ENCODE measurements around the gene SELENOW.
"Not testable (repeated sequence)": the region's sequence is repeated elsewhere in the genome, so short reads cannot be mapped to it uniquely, and the experiment has no call there.

The SELENOW gene

GRCh38 chr19:47797996-47798903 is 19.7 kb downstream of the SELENOW start:
- no peak for DNase-seq (ENCODE audit: extremely low read depth, insufficient read length)
- Histone ChIP-seq H3K27me3 (replicated peaks; ENCODE audit: control insufficient read depth, insufficient read depth, low read length) (no peaks in the 10 kb centered on the region), H3K4me3 (replicated peaks; ENCODE audit: low read depth, low read length) (no peak overlapping the region), H3K36me3 (ENCODE audit: control insufficient read depth, insufficient read depth, low read length) (no peaks in the 10 kb centered on the region)
- TF ChIP-seq, protein P1, sequence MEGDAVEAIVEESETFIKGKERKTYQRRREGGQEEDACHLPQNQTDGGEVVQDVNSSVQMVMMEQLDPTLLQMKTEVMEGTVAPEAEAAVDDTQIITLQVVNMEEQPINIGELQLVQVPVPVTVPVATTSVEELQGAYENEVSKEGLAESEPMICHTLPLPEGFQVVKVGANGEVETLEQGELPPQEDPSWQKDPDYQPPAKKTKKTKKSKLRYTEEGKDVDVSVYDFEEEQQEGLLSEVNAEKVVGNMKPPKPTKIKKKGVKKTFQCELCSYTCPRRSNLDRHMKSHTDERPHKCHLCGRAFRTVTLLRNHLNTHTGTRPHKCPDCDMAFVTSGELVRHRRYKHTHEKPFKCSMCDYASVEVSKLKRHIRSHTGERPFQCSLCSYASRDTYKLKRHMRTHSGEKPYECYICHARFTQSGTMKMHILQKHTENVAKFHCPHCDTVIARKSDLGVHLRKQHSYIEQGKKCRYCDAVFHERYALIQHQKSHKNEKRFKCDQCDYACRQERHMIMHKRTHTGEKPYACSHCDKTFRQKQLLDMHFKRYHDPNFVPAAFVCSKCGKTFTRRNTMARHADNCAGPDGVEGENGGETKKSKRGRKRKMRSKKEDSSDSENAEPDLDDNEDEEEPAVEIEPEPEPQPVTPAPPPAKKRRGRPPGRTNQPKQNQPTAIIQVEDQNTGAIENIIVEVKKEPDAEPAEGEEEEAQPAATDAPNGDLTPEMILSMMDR (IDR thresholded peaks at IDR 0.05; ENCODE audit: insufficient read depth, low read length, poor library complexity, severe bottlenecking): no peak

GRCh38 chr19:47798904-47799266 is 20.4 kb downstream of the SELENOW start:
- Histone ChIP-seq H3K4me3 (replicated peaks; ENCODE audit: low read depth, low read length) (no peak overlapping the region), H3K36me3 (ENCODE audit: control insufficient read depth, insufficient read depth, low read length) (no peaks in the 10 kb centered on the region), H3K27me3 (replicated peaks; ENCODE audit: control insufficient read depth, insufficient read depth, low read length) (no peaks in the 10 kb centered on the region)
- DNase-seq (ENCODE audit: extremely low read depth, insufficient read length): no peak
- TF ChIP-seq, protein P1 (IDR thresholded peaks at IDR 0.05; ENCODE audit: insufficient read depth, low read length, poor library complexity, severe bottlenecking): no peak

DNA sequence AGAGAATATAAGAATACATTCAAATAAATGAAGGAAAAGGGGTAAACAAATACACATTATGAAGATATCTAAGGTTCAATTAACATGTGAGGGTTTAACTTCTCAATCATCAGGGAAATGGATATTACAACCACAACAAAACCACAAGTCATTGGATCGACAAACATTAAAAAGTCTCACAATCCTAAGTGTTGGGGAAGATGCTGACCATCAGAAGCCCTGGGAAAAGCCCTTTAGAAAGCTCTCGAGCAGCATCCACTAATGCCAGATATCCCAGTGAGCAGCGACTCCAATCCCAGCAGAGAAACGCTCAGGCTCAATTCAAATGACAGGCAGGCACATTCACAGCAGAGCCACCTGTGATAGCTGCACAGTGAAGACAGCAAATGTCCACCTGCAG is 22.8 kb downstream of the SELENOW start:
- TF ChIP-seq, protein P1 (IDR thresholded peaks at IDR 0.05; ENCODE audit: insufficient read depth, low read length, poor library complexity, severe bottlenecking): no peak
- DNase-seq (ENCODE audit: extremely low read depth, insufficient read length): no peak
- no peak overlapping the region for H3K4me3 ChIP-seq (replicated peaks; ENCODE audit: low read depth, low read length)
- H3K36me3 ChIP-seq (ENCODE audit: control insufficient read depth, insufficient read depth, low read length): no peaks in the 10 kb centered on the region
- H3K27me3 ChIP-seq (replicated peaks; ENCODE audit: control insufficient read depth, insufficient read depth, low read length): no peaks in the 10 kb centered on the region

- TF ChIP-seq, protein P1 (IDR thresholded peaks at IDR 0.05; ENCODE audit: insufficient read depth, low read length, poor library complexity, severe bottlenecking): no peak
- Histone ChIP-seq H3K27me3 (replicated peaks; ENCODE audit: control insufficient read depth, insufficient read depth, low read length) (no peaks in the 10 kb centered on the region), H3K36me3 (ENCODE audit: control insufficient read depth, insufficient read depth, low read length) (no peaks in the 10 kb centered on the region), H3K4me3 (replicated peaks; ENCODE audit: low read depth, low read length) (no peak overlapping the region)
- DNase-seq (ENCODE audit: extremely low read depth, insufficient read length): no peak
Measured at GRCh38 chr19:47802521-47803043, 24.1 kb downstream of the SELENOW start.

- DNase-seq (ENCODE audit: extremely low read depth, insufficient read length); H3K4me3 ChIP-seq (replicated peaks; ENCODE audit: low read depth, low read length): not testable (repeated sequence)
Measured at GRCh38 chr19:47803148-47803547, 24.6 kb downstream of the SELENOW start.

DNA sequence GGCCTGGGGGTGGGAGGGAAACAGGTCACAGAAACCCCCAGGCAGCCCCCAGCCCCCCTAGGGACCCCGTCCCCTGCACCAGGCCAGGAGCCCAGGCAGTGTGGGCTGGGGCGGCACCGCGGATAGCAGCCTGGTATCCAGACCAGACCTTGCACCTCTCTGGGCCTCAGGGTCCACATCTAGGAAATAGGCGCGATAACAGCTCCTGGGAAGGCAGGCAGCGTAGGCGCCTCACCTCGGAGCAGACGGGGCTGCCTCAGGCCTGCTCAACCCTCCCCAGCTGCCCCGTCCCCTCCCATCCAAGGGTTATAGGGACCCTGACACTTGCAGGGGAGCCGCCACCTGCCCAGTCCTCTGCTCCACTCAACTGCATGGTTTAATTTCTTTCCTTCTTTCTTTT is 25.2 kb downstream of the SELENOW start:
- not testable (repeated sequence) for H3K36me3 ChIP-seq (ENCODE audit: control insufficient read depth, insufficient read depth, low read length); H3K4me3 ChIP-seq (replicated peaks; ENCODE audit: low read depth, low read length); DNase-seq (ENCODE audit: extremely low read depth, insufficient read length); H3K27me3 ChIP-seq (replicated peaks; ENCODE audit: control insufficient read depth, insufficient read depth, low read length)

More at GRCh38 chr19:47803148-47803547, 24.6 kb downstream of the SELENOW start:
- H3K36me3 ChIP-seq (ENCODE audit: control insufficient read depth, insufficient read depth, low read length); H3K27me3 ChIP-seq (replicated peaks; ENCODE audit: control insufficient read depth, insufficient read depth, low read length): not testable (repeated sequence)

DNA sequence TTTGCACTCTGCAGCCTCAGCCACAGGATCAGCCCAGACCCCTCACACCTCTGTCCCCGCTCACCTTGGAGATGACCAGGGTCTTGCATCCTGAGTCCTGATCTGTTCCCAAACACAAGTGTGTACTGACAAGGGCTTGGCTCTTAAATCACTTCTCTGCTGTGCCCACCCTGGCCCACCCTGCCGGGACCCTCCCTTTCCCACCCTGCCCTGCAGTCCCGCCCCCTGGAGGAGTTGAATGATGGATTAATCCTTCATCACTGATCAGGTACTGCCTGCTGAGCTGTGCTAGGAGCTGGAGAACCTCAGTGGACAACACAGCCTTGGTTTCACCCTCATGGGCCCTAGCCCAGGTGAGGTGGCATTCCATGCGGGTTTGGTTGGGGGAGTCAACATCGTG is 25.9 kb downstream of the SELENOW start, which contains the start of gene TPRX1:
Gene TPRX1, minus strand, starts transcription at position 101 of the 400 bp plus-strand sequence. Its CDS starts 12 bp downstream, at position 89.
- not testable (repeated sequence) for H3K36me3 ChIP-seq (ENCODE audit: control insufficient read depth, insufficient read depth, low read length); DNase-seq (ENCODE audit: extremely low read depth, insufficient read length); H3K4me3 ChIP-seq (replicated peaks; ENCODE audit: low read depth, low read length); H3K27me3 ChIP-seq (replicated peaks; ENCODE audit: control insufficient read depth, insufficient read depth, low read length)
